MG63 (cell line): Measurements from ENCODE around the gene GRIP1. TPM values are rescaled to one million over a fixed set of nuclear protein-coding genes. Genes with fewer than 3 reads are reported as not detected.

ENCODE experiments used
- DNase-seq: peaks from one replicate; pipeline ENCODE4 v3.0.0-alpha.2; 2020
- H3K27me3 ChIP-seq: fragments of 250-450 bp; sonication (Bioruptor Pico); 2 replicates; pipeline ENCODE4 v1.5.1; 2020; ENCODE audit warnings: mild to moderate bottlenecking, moderate library complexity
- H3K36me3 ChIP-seq: fragments of 250-450 bp; sonication (Bioruptor Pico); 2 replicates; pipeline ENCODE4 v1.5.1; 2020; ENCODE audit warnings: mild to moderate bottlenecking, moderate library complexity
- H3K4me3 ChIP-seq: fragments of 250-450 bp; sonication (Bioruptor Pico); 2 replicates; pipeline ENCODE4 v1.5.1; 2020; ENCODE audit warnings: mild to moderate bottlenecking, moderate library complexity
- H3K9me3 ChIP-seq: fragments of 250-450 bp; sonication (Bioruptor Pico); 2 replicates; pipeline ENCODE4 v1.5.1; 2020; ENCODE audit warnings: mild to moderate bottlenecking, moderate library complexity
- total RNA-seq: library from RNA; depleted of rRNA; stranded (reverse); fragments of >200 nt; shearing (Covaris generic); gene quantifications from 2 replicates; pipeline ENCODE4 v1.2.3, GENCODE V29; 2014; ENCODE audit warnings: low replicate concordance

GRIP1 gene
- total RNA-seq, 1 experiment from 2014 or later: not detected

- H3K9me3 ChIP-seq: peaks cover 2% of the 10 kb centered on the region; the same call in 1 of the 2 replicates
- H3K4me3 ChIP-seq: no peak overlapping the region
- no peaks in the 10 kb centered on the region for H3K27me3 ChIP-seq
- no peak for DNase-seq
- no peaks in the 10 kb centered on the region for H3K36me3 ChIP-seq
Observed at GRCh38 chr12:66482351-66483203, 196.3 kb downstream of the GRIP1 start.

GRCh38 chr12:66467932-66468331, 210.9 kb downstream of the GRIP1 start:
- Histone ChIP-seq H3K9me3 (no peaks in the 10 kb centered on the region), H3K27me3 (no peaks in the 10 kb centered on the region; the same call in 1 of the 2 replicates), H3K36me3 (no peaks in the 10 kb centered on the region), H3K4me3 (no peak overlapping the region)
- DNase-seq: no peak

DNA sequence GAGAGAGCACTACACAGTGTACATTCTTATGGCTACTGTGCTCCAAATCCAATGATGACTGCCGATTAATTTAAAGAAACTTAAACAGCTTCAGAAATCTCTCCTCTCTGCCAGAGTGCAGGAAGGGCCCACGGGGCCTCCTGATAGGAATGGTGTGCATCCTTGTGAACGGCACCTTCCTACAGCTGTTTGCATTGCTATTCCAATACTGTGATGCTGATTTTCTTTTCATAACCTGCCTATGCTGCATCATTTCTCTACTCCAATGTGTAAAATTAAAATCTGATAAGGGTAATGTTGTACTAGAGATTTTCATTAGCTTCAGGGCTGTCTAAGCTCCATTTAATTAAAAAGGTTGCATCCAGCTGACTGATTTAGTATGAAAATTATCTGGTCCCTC, 217.5 kb downstream of the GRIP1 start:
- Histone ChIP-seq H3K9me3 (no peaks in the 10 kb centered on the region), H3K4me3 (no peak overlapping the region), H3K27me3 (no peaks in the 10 kb centered on the region), H3K36me3 (no peaks in the 10 kb centered on the region)
- no peak for DNase-seq

DNA sequence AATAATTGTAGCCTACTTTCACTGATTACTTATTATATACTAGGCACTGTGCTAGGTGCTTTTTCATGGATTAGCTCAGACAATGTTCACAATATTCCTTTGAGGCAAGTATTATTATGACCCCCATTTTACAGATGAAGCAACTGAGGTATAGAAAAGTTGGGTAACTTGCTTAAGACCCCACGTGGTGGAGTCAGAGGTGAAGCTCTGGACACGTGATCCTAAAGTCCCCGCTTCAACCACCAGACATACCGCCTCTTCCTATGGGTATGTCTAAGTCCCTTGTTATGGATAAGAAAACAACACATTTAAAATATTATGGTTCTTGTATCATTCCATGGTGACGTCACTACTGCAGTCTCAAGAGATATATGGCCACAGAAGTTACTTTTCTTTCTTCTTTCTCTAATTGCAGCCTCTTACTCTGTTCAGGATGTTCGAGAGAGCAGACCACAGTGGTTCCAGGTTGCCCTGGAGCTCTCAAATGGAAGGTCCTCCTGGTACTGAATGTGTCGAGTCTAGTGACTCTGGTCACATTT, 218.9 kb downstream of the GRIP1 start:
- Histone ChIP-seq H3K4me3 (no peak overlapping the region), H3K36me3 (no peaks in the 10 kb centered on the region), H3K27me3 (no peaks in the 10 kb centered on the region), H3K9me3 (no peaks in the 10 kb centered on the region)
- no peak for DNase-seq

DNA sequence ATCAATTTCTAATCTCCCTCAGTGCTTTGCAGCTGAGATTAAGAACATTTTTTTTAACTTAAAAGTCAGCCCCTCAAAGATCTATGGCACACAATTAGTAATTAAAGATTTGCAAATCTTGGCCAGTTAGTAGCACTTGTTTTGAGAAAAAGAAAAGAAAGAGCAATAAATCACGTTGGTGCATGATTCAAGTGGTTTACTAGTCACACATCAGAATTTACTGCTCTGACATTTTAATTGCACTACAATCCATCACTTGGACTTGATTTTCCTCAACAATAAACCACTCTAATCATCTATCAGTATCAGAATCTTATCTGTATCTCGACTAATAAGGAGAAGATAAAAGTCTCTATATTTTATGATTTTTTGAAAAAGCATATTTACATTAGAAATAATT, 222.3 kb downstream of the GRIP1 start:
- no peak overlapping the region for H3K4me3 ChIP-seq
- H3K36me3 ChIP-seq: no peaks in the 10 kb centered on the region
- no peak for DNase-seq
- no peaks in the 10 kb centered on the region for H3K9me3 ChIP-seq
- no peaks in the 10 kb centered on the region for H3K27me3 ChIP-seq

- Histone ChIP-seq H3K27me3 (no peaks in the 10 kb centered on the region), H3K4me3 (no peak overlapping the region)
- no peak for DNase-seq
Observed at GRCh38 chr12:66453844-66454243, 225.0 kb downstream of the GRIP1 start.

GRCh38 chr12:66453120-66453519, 225.8 kb downstream of the GRIP1 start:
- Histone ChIP-seq H3K4me3 (no peak overlapping the region), H3K9me3 (no peaks in the 10 kb centered on the region), H3K36me3 (no peaks in the 10 kb centered on the region), H3K27me3 (no peaks in the 10 kb centered on the region)
- no peak for DNase-seq

More at GRCh38 chr12:66453844-66454243, 225.0 kb downstream of the GRIP1 start:
- no peaks in the 10 kb centered on the region for H3K36me3 ChIP-seq
- no peaks in the 10 kb centered on the region for H3K9me3 ChIP-seq

- Histone ChIP-seq H3K4me3 (no peak overlapping the region), H3K36me3 (no peaks in the 10 kb centered on the region), H3K9me3 (no peaks in the 10 kb centered on the region), H3K27me3 (no peaks in the 10 kb centered on the region)
- DNase-seq: no peak
Observed at GRCh38 chr12:66449531-66449930, 229.3 kb downstream of the GRIP1 start.

- H3K4me3 ChIP-seq: no peak overlapping the region
- H3K36me3 ChIP-seq: no peaks in the 10 kb centered on the region
- no peaks in the 10 kb centered on the region for H3K9me3 ChIP-seq
- no peak for DNase-seq
- no peaks in the 10 kb centered on the region for H3K27me3 ChIP-seq
Observed at GRCh38 chr12:66447643-66448042, 231.2 kb downstream of the GRIP1 start.

GRCh38 chr12:66446276-66446675, 232.6 kb downstream of the GRIP1 start:
- H3K27me3 ChIP-seq: no peaks in the 10 kb centered on the region
- DNase-seq: no peak
- H3K9me3 ChIP-seq: no peaks in the 10 kb centered on the region
- H3K4me3 ChIP-seq: no peak overlapping the region
- no peaks in the 10 kb centered on the region for H3K36me3 ChIP-seq

DNA sequence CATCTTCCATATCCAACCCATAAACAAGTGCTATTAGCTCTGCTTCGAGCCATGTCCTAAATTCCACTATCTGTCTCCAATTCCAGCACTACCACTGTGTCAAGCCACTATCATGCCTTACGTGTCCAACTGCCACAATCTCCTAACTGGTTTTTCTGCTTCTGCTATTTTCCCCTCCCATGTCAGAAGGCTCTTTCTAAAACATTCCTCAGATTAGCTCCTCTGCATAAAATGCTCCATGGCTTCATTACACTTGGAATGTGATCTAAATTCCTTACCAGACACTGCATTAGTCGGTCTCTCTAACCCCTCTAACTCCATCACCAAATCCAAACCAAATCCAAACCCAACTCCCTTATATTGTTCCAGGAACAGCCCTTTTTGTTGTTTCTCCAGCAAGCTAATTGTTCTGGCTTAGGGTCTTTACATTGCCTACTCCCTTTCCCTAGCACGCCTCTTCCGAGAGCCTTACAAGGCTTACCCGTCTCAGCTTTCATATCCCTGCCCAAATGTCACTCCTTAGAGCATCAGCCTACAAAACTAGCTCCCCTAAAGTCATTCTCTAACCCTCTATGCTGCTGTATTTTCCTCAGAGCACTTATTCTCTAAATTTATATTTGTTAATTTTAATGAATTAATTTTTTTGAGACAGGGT, 236.8 kb downstream of the GRIP1 start:
- no peaks in the 10 kb centered on the region for H3K9me3 ChIP-seq
- H3K4me3 ChIP-seq: no peak overlapping the region
- H3K36me3 ChIP-seq: no peaks in the 10 kb centered on the region
- no peaks in the 10 kb centered on the region for H3K27me3 ChIP-seq
- DNase-seq: no peak

DNA sequence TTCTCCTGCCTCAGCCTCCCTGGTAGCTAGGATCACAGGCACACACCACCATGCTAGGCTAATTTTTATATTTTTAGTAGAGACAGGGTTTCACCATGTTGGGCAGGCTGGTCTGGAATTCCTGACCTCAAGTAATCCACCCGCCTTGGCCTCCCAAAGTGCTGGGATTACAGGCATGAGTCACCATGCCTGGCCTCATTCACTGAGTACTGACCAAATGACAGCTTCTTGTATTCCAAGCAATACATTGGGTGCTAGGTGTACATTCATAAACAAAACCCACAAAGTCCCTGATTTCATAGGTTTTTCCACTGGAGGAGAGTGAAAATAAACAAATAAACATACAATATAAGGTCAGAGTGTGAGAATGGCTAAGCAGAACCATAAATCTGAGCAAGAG, 240.3 kb downstream of the GRIP1 start:
- Histone ChIP-seq H3K9me3 (no peaks in the 10 kb centered on the region), H3K27me3 (no peaks in the 10 kb centered on the region), H3K4me3 (no peak overlapping the region), H3K36me3 (no peaks in the 10 kb centered on the region)
- peak; percentile 87 for DNase-seq

DNA sequence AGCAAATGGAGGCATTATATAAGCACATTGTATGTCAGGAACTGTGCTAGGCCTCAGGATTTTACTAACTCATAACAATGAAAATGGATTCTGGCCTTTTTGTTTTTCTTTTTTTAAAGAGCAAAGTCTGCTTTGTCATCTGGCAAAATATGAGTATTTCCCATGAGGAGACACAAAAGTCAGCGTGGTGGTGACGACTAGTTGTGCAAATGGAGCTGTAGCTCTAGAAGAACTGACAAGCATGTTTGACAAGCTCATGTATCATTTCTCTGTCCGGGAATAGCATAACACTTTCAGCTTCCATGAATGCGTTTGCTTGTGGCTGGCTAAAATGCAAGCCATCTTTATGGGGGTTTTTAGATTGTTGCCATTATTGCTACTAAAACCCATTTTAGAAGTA, 248.8 kb downstream of the GRIP1 start:
- no peaks in the 10 kb centered on the region for H3K36me3 ChIP-seq
- H3K27me3 ChIP-seq: no peaks in the 10 kb centered on the region
- DNase-seq: no peak

DNA sequence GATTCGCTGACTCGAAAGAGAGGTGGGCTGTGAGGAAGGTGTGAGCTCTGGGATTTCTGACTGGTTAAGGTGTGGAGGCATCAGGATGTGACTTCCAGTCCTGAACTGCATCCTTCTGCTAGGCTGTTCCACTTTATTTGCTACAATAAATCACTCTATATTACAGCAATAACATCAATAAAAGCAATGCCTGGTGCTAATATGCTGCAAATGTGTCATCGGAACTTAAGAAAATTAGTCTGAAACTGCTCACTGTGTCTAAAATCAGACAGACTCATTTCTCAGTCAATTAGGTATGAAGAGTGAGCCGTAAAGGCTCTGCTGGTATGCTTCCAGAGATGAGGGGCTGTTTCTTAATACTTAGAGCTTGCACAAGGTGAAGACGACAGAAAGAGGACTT, 250.0 kb downstream of the GRIP1 start:
- Histone ChIP-seq H3K4me3 (no peak overlapping the region), H3K27me3 (no peaks in the 10 kb centered on the region), H3K36me3 (no peaks in the 10 kb centered on the region), H3K9me3 (no peaks in the 10 kb centered on the region; the same call in 1 of the 2 replicates)
- no peak for DNase-seq

More for the DNA sequence above, 248.8 kb downstream of the GRIP1 start:
- H3K4me3 ChIP-seq: no peak overlapping the region
- no peaks in the 10 kb centered on the region for H3K9me3 ChIP-seq

- H3K27me3 ChIP-seq: no peaks in the 10 kb centered on the region
- no peak for DNase-seq
- H3K36me3 ChIP-seq: no peaks in the 10 kb centered on the region
- no peak overlapping the region for H3K4me3 ChIP-seq
- H3K9me3 ChIP-seq: no peaks in the 10 kb centered on the region; the same call in 1 of the 2 replicates
Observed at GRCh38 chr12:66428261-66428660, 250.6 kb downstream of the GRIP1 start.

GRCh38 chr12:66426696-66427095, 252.2 kb downstream of the GRIP1 start:
- Histone ChIP-seq H3K9me3 (no peaks in the 10 kb centered on the region; the same call in 1 of the 2 replicates), H3K36me3 (no peaks in the 10 kb centered on the region), H3K4me3 (no peak overlapping the region), H3K27me3 (no peaks in the 10 kb centered on the region)
- no peak for DNase-seq

- Histone ChIP-seq H3K27me3 (no peaks in the 10 kb centered on the region), H3K9me3 (no peaks in the 10 kb centered on the region; the same call in 1 of the 2 replicates), H3K4me3 (no peak overlapping the region), H3K36me3 (no peaks in the 10 kb centered on the region)
- DNase-seq: no peak
Observed at GRCh38 chr12:66423266-66423665, 255.6 kb downstream of the GRIP1 start.
